Muscle of arm (tissue), 12 donors: ENCODE measurements around the gene MBP. TPM values are rescaled to one million over a fixed set of nuclear protein-coding genes. Genes with fewer than 3 reads are reported as not detected.

Source experiments
- DNase-seq: peaks from one replicate; pipeline ENCODE4 v3.0.0-alpha.2; 2013
- polyA plus RNA-seq, 12 donors: library from polyadenylated mRNA; unstranded; fragments of 120-200 nt; gene quantifications; one replicate each; pipeline ENCODE4 v1.2.1, GENCODE V29; 2013; ENCODE audit not compliant: insufficient read length in 12 of 12

Gene MBP
- polyA plus RNA-seq, 12 donors, result 9.7 to 30.7 (median 17.5) TPM; not detected in 1

GRCh38 chr18:77116201-77117080 lies 16.1 kb downstream of the MBP start:
- no peak for DNase-seq

- DNase-seq, result no peak
These were observed 17.2 kb downstream of the MBP start for GRCh38 chr18:77115192-77115953.

- no peak for DNase-seq
These were observed 18.0 kb downstream of the MBP start for GRCh38 chr18:77114415-77115191.

- no peak for DNase-seq
These were observed 18.5 kb downstream of the MBP start for GRCh38 chr18:77114152-77114414.

GRCh38 chr18:77113361-77114151 lies 19.0 kb downstream of the MBP start:
- no peak for DNase-seq

GRCh38 chr18:77112747-77113092 lies 19.9 kb downstream of the MBP start:
- DNase-seq, result no peak

- DNase-seq, result no peak
These were observed 20.4 kb downstream of the MBP start for GRCh38 chr18:77111951-77112746.

- no peak for DNase-seq
These were observed 21.1 kb downstream of the MBP start for GRCh38 chr18:77111449-77111848.

GRCh38 chr18:77110936-77111335 lies 21.6 kb downstream of the MBP start:
- no peak for DNase-seq

GRCh38 chr18:77110400-77110799 lies 22.2 kb downstream of the MBP start:
- no peak for DNase-seq

GRCh38 chr18:77109648-77110019 lies 22.9 kb downstream of the MBP start:
- DNase-seq, result no peak

- no peak for DNase-seq
These were observed 23.5 kb downstream of the MBP start for GRCh38 chr18:77108821-77109647.

GRCh38 chr18:77108001-77108692 lies 24.4 kb downstream of the MBP start:
- DNase-seq, result peak; percentile 71

- DNase-seq, result no peak
These were observed 25.3 kb downstream of the MBP start for GRCh38 chr18:77107292-77107691.

- no peak for DNase-seq
These were observed 26.3 kb downstream of the MBP start for GRCh38 chr18:77106331-77106730.

GRCh38 chr18:77105680-77106079 lies 26.9 kb downstream of the MBP start:
- DNase-seq, result no peak

GRCh38 chr18:77105028-77105427 lies 27.6 kb downstream of the MBP start:
- DNase-seq, result no peak

- no peak for DNase-seq
These were observed 28.5 kb downstream of the MBP start for GRCh38 chr18:77103991-77104531.

GRCh38 chr18:77103187-77103850 lies 29.3 kb downstream of the MBP start:
- no peak for DNase-seq
